GM06990 (cell line): ENCODE measurements around the gene PCSK1.

Experiments used
- DNase-seq: peaks from one replicate; pipeline ENCODE4 v3.0.0-alpha.2; 2011; ENCODE audit not compliant: insufficient read length; ENCODE audit errors: extremely low read depth
- H3K27me3 ChIP-seq: replicated peaks from 2 replicates; pipeline ENCODE4 v1.6.0; 2011; ENCODE audit warnings: low read length; ENCODE audit not compliant: control insufficient read depth, insufficient read depth
- H3K36me3 ChIP-seq: 2 replicates; pipeline ENCODE4 v1.5.1; 2011; ENCODE audit warnings: low read length; ENCODE audit not compliant: control insufficient read depth, insufficient read depth
- H3K4me3 ChIP-seq: replicated peaks from 2 replicates; pipeline ENCODE4 v1.5.1; 2011; ENCODE audit warnings: low read depth, mild to moderate bottlenecking, control low read depth, low read length
- CTCF ChIP-seq: IDR thresholded peaks from 2 replicates; pipeline ENCODE4 v1.5.1; 2011; ENCODE audit warnings: low read length, control low read depth, mild to moderate bottlenecking, inconsistent platforms; ENCODE audit not compliant: insufficient read depth, poor library complexity, severe bottlenecking

PCSK1 gene

GRCh38 chr5:96348536-96348935, 84.5 kb downstream of the PCSK1 start:
- Histone ChIP-seq H3K27me3 (no peaks in the 10 kb centered on the region), H3K36me3 (no peaks in the 10 kb centered on the region), H3K4me3 (no peak overlapping the region)
- DNase-seq = no peak
- TF ChIP-seq CTCF = no peak

GRCh38 chr5:96347502-96348292, 85.4 kb downstream of the PCSK1 start:
- no peaks in the 10 kb centered on the region for H3K27me3 ChIP-seq
- no peak overlapping the region for H3K4me3 ChIP-seq
- no peak for TF ChIP-seq CTCF
- DNase-seq = no peak
- H3K36me3 ChIP-seq = no peaks in the 10 kb centered on the region

- Histone ChIP-seq H3K27me3 (no peaks in the 10 kb centered on the region), H3K4me3 (no peak overlapping the region), H3K36me3 (no peaks in the 10 kb centered on the region)
- DNase-seq = no peak
- peak; percentile 45 for TF ChIP-seq CTCF
These were observed 88.1 kb downstream of the PCSK1 start for GRCh38 chr5:96344678-96345577.

- no peak for DNase-seq
- no peak for TF ChIP-seq CTCF
- no peaks in the 10 kb centered on the region for H3K36me3 ChIP-seq
- no peaks in the 10 kb centered on the region for H3K27me3 ChIP-seq
- H3K4me3 ChIP-seq = no peak overlapping the region
These were observed 90.0 kb downstream of the PCSK1 start for GRCh38 chr5:96343094-96343493.

- no peak for TF ChIP-seq CTCF
- Histone ChIP-seq H3K36me3 (no peaks in the 10 kb centered on the region), H3K4me3 (no peak overlapping the region), H3K27me3 (no peaks in the 10 kb centered on the region)
- DNase-seq = no peak
These were observed 90.5 kb downstream of the PCSK1 start for GRCh38 chr5:96342581-96342980.
